Tibial nerve (tissue), 4 donors: ENCODE data around the gene HES5.

Experiments
- CTCF ChIP-seq, 5 experiments: fragments of 200-600 bp in 3 of 5; fragments of 450-650 bp in 2 of 5; sonication (generic) in 3 of 5; IDR thresholded peaks; one replicate each; pipeline ENCODE4 v1.5.1; 2016 to 2019; ENCODE audit warnings: antibody characterized with exemption in 5 of 5, mild to moderate bottlenecking in 3 of 5, moderate library complexity in 2 of 5
- EP300 ChIP-seq, 2 donors: sonication (generic); formaldehyde crosslinking; IDR thresholded peaks; one replicate each; pipeline ENCODE4 v1.6.1; 2017; ENCODE audit warnings: antibody characterized with exemption in 2 of 2, mild to moderate bottlenecking in 1 of 2
- POLR2A ChIP-seq, 2 donors: fragments of 450-650 bp; IDR thresholded peaks; one replicate each; pipeline ENCODE4 v1.6.1; 2017; ENCODE audit warnings: antibody characterized with exemption in 2 of 2, mild to moderate bottlenecking in 2 of 2, moderate library complexity in 2 of 2

- TF ChIP-seq CTCF (IDR thresholded peaks at IDR 0.05) (no peak), POLR2A (IDR thresholded peaks at IDR 0.05) (no peak), EP300 (IDR thresholded peaks at IDR 0.05) (no peak)
Measured at GRCh38 chr1:2509589-2509988, 20.5 kb downstream of the HES5 start.
